ENCODE data around the gene DOK5. TPM values are rescaled to one million over a fixed set of nuclear protein-coding genes. Genes with fewer than 3 reads are reported as not detected.

The DOK5 gene
- total RNA-seq, 1 experiment from 2014 or later: not detected

- 0 out of 2 replicates have a peak, but pooled peaks cover 4% of the 10 kb centered on the region for H3K4me1 ChIP-seq
- Mint-ChIP-seq H3K27ac (ENCODE audit: unreplicated experiment) (no peak overlapping the region), H3K27me3 (ENCODE audit: insufficient read depth, unreplicated experiment) (peaks cover 24% of the 10 kb centered on the region), H3K4me3 (ENCODE audit: unreplicated experiment) (no peak overlapping the region), H3K9me3 (ENCODE audit: unreplicated experiment) (no peaks in the 10 kb centered on the region), H3K36me3 (ENCODE audit: insufficient read depth, unreplicated experiment) (no peaks in the 10 kb centered on the region), H3K4me1 (ENCODE audit: low read depth, unreplicated experiment) (no peaks in the 10 kb centered on the region)
- no TSS peak for BruUV-seq (replicated peaks)
- no peaks in the 10 kb centered on the region for H3K27me3 ChIP-seq (replicated peaks; ENCODE audit: control insufficient read depth, insufficient read depth, low read length)
- TF ChIP-seq, protein P1, sequence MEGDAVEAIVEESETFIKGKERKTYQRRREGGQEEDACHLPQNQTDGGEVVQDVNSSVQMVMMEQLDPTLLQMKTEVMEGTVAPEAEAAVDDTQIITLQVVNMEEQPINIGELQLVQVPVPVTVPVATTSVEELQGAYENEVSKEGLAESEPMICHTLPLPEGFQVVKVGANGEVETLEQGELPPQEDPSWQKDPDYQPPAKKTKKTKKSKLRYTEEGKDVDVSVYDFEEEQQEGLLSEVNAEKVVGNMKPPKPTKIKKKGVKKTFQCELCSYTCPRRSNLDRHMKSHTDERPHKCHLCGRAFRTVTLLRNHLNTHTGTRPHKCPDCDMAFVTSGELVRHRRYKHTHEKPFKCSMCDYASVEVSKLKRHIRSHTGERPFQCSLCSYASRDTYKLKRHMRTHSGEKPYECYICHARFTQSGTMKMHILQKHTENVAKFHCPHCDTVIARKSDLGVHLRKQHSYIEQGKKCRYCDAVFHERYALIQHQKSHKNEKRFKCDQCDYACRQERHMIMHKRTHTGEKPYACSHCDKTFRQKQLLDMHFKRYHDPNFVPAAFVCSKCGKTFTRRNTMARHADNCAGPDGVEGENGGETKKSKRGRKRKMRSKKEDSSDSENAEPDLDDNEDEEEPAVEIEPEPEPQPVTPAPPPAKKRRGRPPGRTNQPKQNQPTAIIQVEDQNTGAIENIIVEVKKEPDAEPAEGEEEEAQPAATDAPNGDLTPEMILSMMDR (IDR thresholded peaks at IDR 0.05; ENCODE audit: insufficient read depth in 1 of 2, low read depth in 1 of 2, low read length in 1 of 2, severe bottlenecking in 1 of 2, unreplicated experiment in 1 of 2): no peak
- DNase-seq: no peak
- ChIA-PET POLR2A (no interaction called here), CTCF (no interaction called here)
- H3K9me3 ChIP-seq: no peaks in the 10 kb centered on the region
- H3K4me3 ChIP-seq (ENCODE audit: low read depth, low read length): no peak overlapping the region
- H3K36me3 ChIP-seq (ENCODE audit: control insufficient read depth, insufficient read depth, low read length): no peaks in the 10 kb centered on the region
- intact Hi-C loops (cut with micrococcal nuclease; ENCODE audit: unreplicated experiment): no loop called here
Measured at GRCh38 chr20:54559890-54560289, 84.5 kb downstream of the DOK5 start.

DNA sequence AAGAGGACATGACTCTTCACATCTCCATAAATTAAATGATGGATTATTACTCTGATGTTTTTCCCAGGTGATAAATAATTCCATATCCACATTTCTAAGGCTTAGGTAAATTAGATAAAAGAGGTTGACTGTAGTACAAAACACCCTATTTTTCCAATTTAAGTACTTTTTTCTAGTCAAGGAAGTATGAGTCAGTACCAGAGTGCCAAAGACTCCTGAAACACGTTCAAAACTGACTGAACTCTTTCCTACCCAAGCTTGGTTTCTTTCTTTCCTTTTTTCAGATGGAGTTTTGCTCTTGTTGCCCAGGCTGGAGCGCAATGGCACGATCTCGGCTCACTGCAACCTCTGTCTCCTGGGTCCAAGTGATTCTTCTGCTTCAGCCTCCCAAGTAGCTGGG is 85.0 kb downstream of the DOK5 start:
- Histone ChIP-seq H3K36me3 (ENCODE audit: control insufficient read depth, insufficient read depth, low read length) (no peaks in the 10 kb centered on the region), H3K4me3 (ENCODE audit: low read depth, low read length) (no peak overlapping the region), H3K4me1 (0 out of 2 replicates have a peak, but pooled peaks cover 4% of the 10 kb centered on the region), H3K9me3 (no peaks in the 10 kb centered on the region), H3K27me3 (replicated peaks; ENCODE audit: control insufficient read depth, insufficient read depth, low read length) (no peaks in the 10 kb centered on the region)
- intact Hi-C loops (cut with micrococcal nuclease; ENCODE audit: unreplicated experiment): no loop called here
- no TSS peak for BruUV-seq (replicated peaks)
- H3K27ac Mint-ChIP-seq (ENCODE audit: unreplicated experiment): no peak overlapping the region
- H3K9me3 Mint-ChIP-seq (ENCODE audit: unreplicated experiment): no peaks in the 10 kb centered on the region
- H3K4me3 Mint-ChIP-seq (ENCODE audit: unreplicated experiment): no peak overlapping the region
- DNase-seq: no peak
- CTCF ChIA-PET: no interaction called here
- H3K27me3 Mint-ChIP-seq (ENCODE audit: insufficient read depth, unreplicated experiment): peaks cover 21% of the 10 kb centered on the region
- POLR2A ChIA-PET: no interaction called here
- no peaks in the 10 kb centered on the region for H3K4me1 Mint-ChIP-seq (ENCODE audit: low read depth, unreplicated experiment)
- TF ChIP-seq, protein P1 (IDR thresholded peaks at IDR 0.05; ENCODE audit: insufficient read depth in 1 of 2, low read depth in 1 of 2, low read length in 1 of 2, severe bottlenecking in 1 of 2, unreplicated experiment in 1 of 2): no peak
- H3K36me3 Mint-ChIP-seq (ENCODE audit: insufficient read depth, unreplicated experiment): no peaks in the 10 kb centered on the region

DNA sequence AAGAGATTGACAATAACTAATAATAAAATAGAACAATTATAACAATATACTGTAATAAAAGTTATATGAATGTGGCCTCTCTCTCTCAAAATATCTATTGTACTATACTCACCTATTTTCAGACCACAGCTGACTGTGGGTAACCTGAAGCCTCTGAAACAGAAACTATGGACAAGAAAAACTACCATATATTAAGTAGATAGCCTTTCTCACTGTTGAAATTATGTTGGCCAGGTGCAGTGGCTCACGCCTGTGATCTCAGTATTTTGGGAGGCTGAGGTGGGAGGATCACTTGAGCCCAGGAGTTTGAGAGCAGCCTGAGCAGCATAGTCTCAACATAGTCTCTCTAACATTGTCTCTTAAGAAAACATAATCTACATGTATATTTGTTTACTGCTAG is 89.9 kb downstream of the DOK5 start:
- H3K36me3 ChIP-seq (ENCODE audit: control insufficient read depth, insufficient read depth, low read length): no peaks in the 10 kb centered on the region
- H3K4me1 Mint-ChIP-seq (ENCODE audit: low read depth, unreplicated experiment): no peaks in the 10 kb centered on the region
- 0 out of 2 replicates have a peak, but pooled peaks cover 3% of the 10 kb centered on the region for H3K9me3 ChIP-seq
- no peak overlapping the region for H3K4me3 Mint-ChIP-seq (ENCODE audit: unreplicated experiment)
- H3K36me3 Mint-ChIP-seq (ENCODE audit: insufficient read depth, unreplicated experiment): no peaks in the 10 kb centered on the region
- DNase-seq: no peak
- BruUV-seq (replicated peaks): no TSS peak
- POLR2A ChIA-PET: no interaction called here
- no peak overlapping the region for H3K4me3 ChIP-seq (ENCODE audit: low read depth, low read length)
- H3K27ac Mint-ChIP-seq (ENCODE audit: unreplicated experiment): no peak overlapping the region
- CTCF ChIA-PET: no interaction called here
- TF ChIP-seq, protein P1 (IDR thresholded peaks at IDR 0.05; ENCODE audit: insufficient read depth in 1 of 2, low read depth in 1 of 2, low read length in 1 of 2, severe bottlenecking in 1 of 2, unreplicated experiment in 1 of 2): no peak
- H3K27me3 Mint-ChIP-seq (ENCODE audit: insufficient read depth, unreplicated experiment): peaks cover 9% of the 10 kb centered on the region
- no peaks in the 10 kb centered on the region for H3K9me3 Mint-ChIP-seq (ENCODE audit: unreplicated experiment)
- H3K4me1 ChIP-seq: no peaks in the 10 kb centered on the region
- intact Hi-C loops (cut with micrococcal nuclease; ENCODE audit: unreplicated experiment): no loop called here
- H3K27me3 ChIP-seq (replicated peaks; ENCODE audit: control insufficient read depth, insufficient read depth, low read length): no peaks in the 10 kb centered on the region
